Measurements from ENCODE around the gene PPM1K. TPM values are rescaled to one million over a fixed set of nuclear protein-coding genes. Genes with fewer than 3 reads are reported as not detected.
"Not testable (repeated sequence)": the region's sequence is repeated elsewhere in the genome, so short reads cannot be mapped to it uniquely, and the experiment has no call there.

PPM1K gene
- total RNA-seq, 6 donors from 2014 or later = 18.4 to 56.0 (median 26.0) TPM

DNA sequence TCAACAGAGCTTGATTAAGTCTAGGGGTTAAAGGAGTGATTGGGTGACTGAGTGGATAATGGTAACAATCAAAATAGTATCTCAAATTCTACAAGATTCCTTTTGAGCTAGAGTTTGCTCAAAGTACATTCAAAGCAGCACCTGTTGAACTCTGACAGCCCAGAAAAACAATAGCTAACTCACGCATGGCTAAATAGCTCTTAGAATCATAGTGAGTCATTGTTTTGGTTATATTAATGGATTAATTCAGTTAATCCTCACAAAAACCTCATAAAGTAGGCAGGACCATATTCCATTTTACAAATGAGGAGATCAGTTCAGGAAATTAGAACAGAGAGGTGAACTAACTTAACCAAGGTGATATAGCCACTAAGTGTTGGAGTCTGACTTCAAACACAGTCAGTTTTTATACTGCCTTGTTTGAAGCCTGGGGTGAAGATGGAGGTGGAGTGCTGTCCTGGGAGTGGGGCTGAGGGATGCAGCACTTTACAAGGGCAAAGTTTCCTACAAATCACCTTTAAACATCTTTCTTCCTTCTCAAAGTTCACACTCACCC is 35.9 kb upstream of the PPM1K start:
- ATAC-seq (ENCODE audit: low FRiP score in 2 of 2) = no peak
- no peaks in the 10 kb centered on the region for H3K9me3 ChIP-seq
- H3K36me3 ChIP-seq = no peaks in the 10 kb centered on the region
- H3K27ac ChIP-seq = peak overlapping the region; percentile 19 to 46 (median 36)
- TF ChIP-seq, protein P1, sequence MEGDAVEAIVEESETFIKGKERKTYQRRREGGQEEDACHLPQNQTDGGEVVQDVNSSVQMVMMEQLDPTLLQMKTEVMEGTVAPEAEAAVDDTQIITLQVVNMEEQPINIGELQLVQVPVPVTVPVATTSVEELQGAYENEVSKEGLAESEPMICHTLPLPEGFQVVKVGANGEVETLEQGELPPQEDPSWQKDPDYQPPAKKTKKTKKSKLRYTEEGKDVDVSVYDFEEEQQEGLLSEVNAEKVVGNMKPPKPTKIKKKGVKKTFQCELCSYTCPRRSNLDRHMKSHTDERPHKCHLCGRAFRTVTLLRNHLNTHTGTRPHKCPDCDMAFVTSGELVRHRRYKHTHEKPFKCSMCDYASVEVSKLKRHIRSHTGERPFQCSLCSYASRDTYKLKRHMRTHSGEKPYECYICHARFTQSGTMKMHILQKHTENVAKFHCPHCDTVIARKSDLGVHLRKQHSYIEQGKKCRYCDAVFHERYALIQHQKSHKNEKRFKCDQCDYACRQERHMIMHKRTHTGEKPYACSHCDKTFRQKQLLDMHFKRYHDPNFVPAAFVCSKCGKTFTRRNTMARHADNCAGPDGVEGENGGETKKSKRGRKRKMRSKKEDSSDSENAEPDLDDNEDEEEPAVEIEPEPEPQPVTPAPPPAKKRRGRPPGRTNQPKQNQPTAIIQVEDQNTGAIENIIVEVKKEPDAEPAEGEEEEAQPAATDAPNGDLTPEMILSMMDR (IDR thresholded peaks at IDR 0.05) = no peak
- TF ChIP-seq EP300 (IDR thresholded peaks at IDR 0.05) (no peak), POLR2AphosphoS5 (IDR thresholded peaks at IDR 0.05) (no peak)
- WGBS, 2 donors = 83 to 93% methylated on average over 1 of the region's 1 CpG
- H3K4me1 ChIP-seq = peaks cover 0 to 16% (median 7%) of the 10 kb centered on the region in 4 donors
- DNase-seq = no peak
- no peaks in the 10 kb centered on the region for H3K27me3 ChIP-seq
- H3K4me3 ChIP-seq = no peak overlapping the region

DNA sequence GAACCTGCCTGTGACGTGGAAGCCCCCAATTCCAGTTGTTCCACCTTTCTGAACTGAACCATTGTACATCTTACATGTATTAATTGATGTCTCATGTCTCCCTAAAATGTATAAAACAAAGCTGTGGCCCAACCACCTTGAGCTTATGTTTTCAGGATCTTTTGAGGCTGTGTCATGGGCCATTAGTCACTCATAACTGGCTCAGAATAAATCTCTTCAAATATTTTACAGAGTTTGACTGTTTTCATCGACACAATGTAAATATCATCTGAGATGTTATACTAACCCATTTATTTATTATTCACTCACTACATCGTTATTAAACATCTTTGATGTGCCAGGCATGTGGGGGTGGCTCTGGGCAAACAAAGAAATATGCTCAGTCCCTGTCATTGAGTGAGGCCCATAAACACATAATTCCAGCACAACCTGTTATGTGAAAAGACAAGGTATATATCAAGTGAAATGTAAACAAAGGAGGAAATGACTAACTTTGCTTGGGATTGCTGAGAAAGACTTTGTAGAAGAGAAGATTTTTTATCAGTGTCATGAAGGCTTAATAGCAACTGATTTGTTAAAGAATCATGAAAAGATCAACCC is 34.5 kb upstream of the PPM1K start:
- TF ChIP-seq, protein P1 (IDR thresholded peaks at IDR 0.05) = no peak
- TF ChIP-seq POLR2A (IDR thresholded peaks at IDR 0.05) = no peak
- TF ChIP-seq EP300 (IDR thresholded peaks at IDR 0.05) = no peak
- TF ChIP-seq POLR2AphosphoS5 (IDR thresholded peaks at IDR 0.05) = no peak
- no peaks in the 10 kb centered on the region for H3K27me3 ChIP-seq
- H3K36me3 ChIP-seq = no peaks in the 10 kb centered on the region
- ATAC-seq (ENCODE audit: low FRiP score in 2 of 2) (no peak), DNase-seq (no peak)
- WGBS, 2 donors = 84 to 87% methylated on average over 3 of the region's 3 CpGs
- H3K4me3 ChIP-seq = no peak overlapping the region
- no peak overlapping the region for H3K27ac ChIP-seq
- no peaks in the 10 kb centered on the region for H3K9me3 ChIP-seq
- H3K4me1 ChIP-seq = peaks cover 0 to 16% (median 7%) of the 10 kb centered on the region in 4 donors

DNA sequence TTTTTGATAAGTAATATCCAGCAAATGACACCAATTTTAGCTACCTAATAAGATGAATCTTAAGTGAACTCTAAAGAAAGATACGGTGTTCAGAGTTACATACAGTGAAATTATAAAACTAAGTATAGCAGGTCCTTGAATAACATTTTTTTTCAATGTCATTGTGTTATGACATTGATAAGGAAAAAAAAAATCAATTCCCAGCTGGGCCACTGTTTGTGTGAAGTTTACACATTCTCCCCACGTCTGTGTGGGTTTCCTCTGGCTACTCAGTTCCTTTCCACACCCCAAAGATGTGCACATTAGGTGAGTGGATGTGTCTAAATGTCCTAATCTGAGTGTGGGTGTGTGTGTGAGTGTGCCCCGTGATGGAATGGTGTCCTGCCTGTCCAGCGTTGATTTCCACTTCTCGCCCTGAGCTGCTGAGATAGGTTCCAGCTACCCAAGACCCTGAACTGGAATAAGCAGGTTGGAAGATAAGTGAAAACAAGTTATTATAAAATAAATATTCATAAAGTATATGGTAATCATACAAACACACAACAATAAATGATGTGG is 31.2 kb upstream of the PPM1K start:
- Histone ChIP-seq H3K9me3 (no peaks in the 10 kb centered on the region), H3K27me3 (no peaks in the 10 kb centered on the region), H3K27ac (no peak overlapping the region), H3K36me3 (no peaks in the 10 kb centered on the region), H3K4me1 (peaks cover 0 to 8% (median 3%) of the 10 kb centered on the region in 4 donors), H3K4me3 (no peak overlapping the region)
- TF ChIP-seq POLR2A (IDR thresholded peaks at IDR 0.05) = no peak
- no peak for TF ChIP-seq POLR2AphosphoS5 (IDR thresholded peaks at IDR 0.05)
- TF ChIP-seq EP300 (IDR thresholded peaks at IDR 0.05) = no peak
- no peak for ATAC-seq (ENCODE audit: low FRiP score in 2 of 2)
- 69 to 80% methylated on average over 5 of the region's 5 CpGs for WGBS, 2 donors
- DNase-seq = no peak

DNA sequence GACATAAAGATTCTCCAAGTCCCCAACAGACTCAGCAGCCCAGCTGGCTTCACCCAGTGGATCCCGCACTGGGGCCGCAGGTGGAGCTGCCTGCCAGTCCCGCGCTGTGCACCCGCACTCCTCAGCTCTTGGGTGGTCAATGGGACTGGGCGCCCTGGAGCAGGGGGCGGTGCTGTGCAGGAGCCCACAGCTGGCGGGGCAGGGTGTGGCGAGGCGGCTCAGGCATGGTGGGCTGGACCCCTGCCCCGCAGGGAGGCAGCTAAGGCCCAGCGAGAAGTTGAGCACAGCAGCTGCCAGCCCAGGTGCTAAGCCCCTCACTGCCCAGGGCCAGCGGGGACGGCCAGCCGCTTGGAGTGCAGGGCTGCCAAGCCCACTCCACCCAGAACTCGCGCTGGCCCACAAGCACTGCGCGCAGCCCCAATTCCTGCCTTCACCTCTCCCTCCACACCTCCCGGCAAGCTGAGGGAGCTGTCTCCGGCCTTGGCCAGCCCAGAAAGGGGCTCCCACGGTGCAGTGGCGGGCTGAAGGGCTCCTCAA is 28.8 kb upstream of the PPM1K start:
- not testable (repeated sequence) for H3K4me1 ChIP-seq; H3K36me3 ChIP-seq; H3K4me3 ChIP-seq; H3K27me3 ChIP-seq; H3K9me3 ChIP-seq; ATAC-seq (ENCODE audit: low FRiP score in 2 of 2); H3K27ac ChIP-seq
- 97 to 98% methylated on average over 19 of the region's 23 CpGs for WGBS, 2 donors
- DNase-seq = peak in 1 of 2 donors; percentile 78

DNA sequence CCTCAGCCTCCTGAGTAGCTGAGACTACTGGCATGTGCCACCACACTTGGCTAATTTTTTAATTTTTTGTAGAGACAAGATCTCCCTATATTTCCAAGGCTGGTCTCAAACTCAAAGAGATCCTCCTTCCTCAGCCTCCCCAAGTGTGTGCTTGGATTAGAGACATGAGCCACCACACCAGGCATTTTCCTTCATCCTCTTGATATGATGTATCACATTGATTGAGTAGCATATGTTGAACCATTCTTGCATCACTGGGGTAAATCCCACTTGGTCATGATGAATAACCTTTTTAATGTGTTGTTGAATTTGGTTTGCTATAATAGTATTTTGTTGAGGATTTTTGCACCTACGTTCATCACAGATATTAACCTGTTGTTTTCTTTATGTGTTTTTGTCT is 24.2 kb upstream of the PPM1K start:
- Histone ChIP-seq H3K4me3 (no peak overlapping the region), H3K27me3 (no peaks in the 10 kb centered on the region), H3K4me1 (no peaks in the 10 kb centered on the region), H3K9me3 (no peaks in the 10 kb centered on the region), H3K36me3 (no peaks in the 10 kb centered on the region), H3K27ac (no peak overlapping the region)
- no peak for DNase-seq
- WGBS, 2 donors = 67 to 77% methylated on average over 1 of the region's 1 CpG
- no peak for ATAC-seq (ENCODE audit: low FRiP score in 2 of 2)
- TF ChIP-seq EP300 (IDR thresholded peaks at IDR 0.05) = no peak
- TF ChIP-seq, protein P1 (IDR thresholded peaks at IDR 0.05) = no peak
- no peak for TF ChIP-seq POLR2AphosphoS5 (IDR thresholded peaks at IDR 0.05)
- TF ChIP-seq POLR2A (IDR thresholded peaks at IDR 0.05) = no peak
